Measurements from ENCODE around the gene UHRF1. TPM values are rescaled to one million over a fixed set of nuclear protein-coding genes. Genes with fewer than 3 reads are reported as not detected.

UHRF1 gene
- total and polyA plus RNA-seq, 2 of the 13 experiments (the other 11 are each of a cell fraction or from before 2014, with no cell fraction given): 6.8 to 78.4 TPM

DNA sequence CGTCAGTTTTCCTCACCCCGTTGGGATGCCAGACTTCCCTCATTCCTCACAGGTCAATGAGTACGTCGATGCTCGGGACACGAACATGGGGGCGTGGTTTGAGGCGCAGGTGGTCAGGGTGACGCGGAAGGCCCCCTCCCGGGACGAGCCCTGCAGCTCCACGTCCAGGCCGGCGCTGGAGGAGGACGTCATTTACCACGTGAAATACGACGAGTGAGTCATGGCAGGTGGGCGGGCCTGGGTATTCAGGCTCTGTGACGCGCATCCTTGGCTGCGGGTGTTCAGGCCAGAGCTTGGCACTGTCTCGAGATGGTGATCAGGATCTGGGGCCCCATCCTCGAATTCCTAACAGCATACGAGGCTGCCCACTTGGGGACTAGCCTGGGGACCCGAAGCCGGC, 21.4 kb downstream of the UHRF1 start:
- BruUV-seq (replicated peaks): no TSS peak
- CTCF ChIA-PET (ENCODE audit: low intra/inter-chr PET ratio, low total read pairs): no interaction called here
- POLR2A ChIA-PET: no interaction called here
- Histone ChIP-seq H4K20me1 (ENCODE audit: insufficient read depth, low read length) (no peaks in the 10 kb centered on the region), H3K4me2 (ENCODE audit: low read depth, low read length) (no peak overlapping the region), H2AFZ (ENCODE audit: low read length) (no peak overlapping the region), H3K79me2 (ENCODE audit: insufficient read depth, low read length) (peaks cover 11% of the 10 kb centered on the region), H3K9me3 (ENCODE audit: low read length) (no peaks in the 10 kb centered on the region), H3K4me3 (replicated peaks in 1 of 3; ENCODE audit: insufficient read depth in 1 of 3, low read depth in 2 of 3, low read length in 3 of 3) (no peak overlapping the region), H3K27ac (ENCODE audit: extremely low read length, insufficient read depth, low read length) (no peak overlapping the region), H3K4me1 (ENCODE audit: insufficient read depth, low read length) (no peaks in the 10 kb centered on the region), H3K27me3 (ENCODE audit: control insufficient read depth in 1 of 2, insufficient read depth in 2 of 2, low read length in 2 of 2) (no peaks in the 10 kb centered on the region; a peak in 1 of 5 replicates), H3K9ac (ENCODE audit: insufficient read depth, low read depth, low read length) (no peak overlapping the region), H3K36me3 (replicated peaks in 1 of 2; ENCODE audit: control insufficient read depth in 1 of 2, insufficient read depth in 2 of 2, low read length in 2 of 2) (peaks cover 20 to 60% of the 10 kb centered on the region in 2 experiments)
- WGBS (ENCODE audit: low lambda C conversion rate): 96% methylated on average over 26 of the region's 28 CpGs
- FAIRE-seq: no peak
- DNase-seq (ENCODE audit: low spot score): no peak
- TF ChIP-seq, protein P1, sequence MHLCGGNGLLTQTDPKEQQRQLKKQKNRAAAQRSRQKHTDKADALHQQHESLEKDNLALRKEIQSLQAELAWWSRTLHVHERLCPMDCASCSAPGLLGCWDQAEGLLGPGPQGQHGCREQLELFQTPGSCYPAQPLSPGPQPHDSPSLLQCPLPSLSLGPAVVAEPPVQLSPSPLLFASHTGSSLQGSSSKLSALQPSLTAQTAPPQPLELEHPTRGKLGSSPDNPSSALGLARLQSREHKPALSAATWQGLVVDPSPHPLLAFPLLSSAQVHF (CRISPR knock-in tag; IDR thresholded peaks at IDR 0.05): no peak
- peak; percentile 52 for TF ChIP-seq AGO2 (optimal IDR thresholded peaks at IDR 0.05; ENCODE audit: low read depth, low read length)
- TF ChIP-seq CBX2 (IDR thresholded peaks at IDR 0.05; ENCODE audit: low read depth, low read length): no peak
- TF ChIP-seq CBX2 (CRISPR knock-in tag; IDR thresholded peaks at IDR 0.05; ENCODE audit: low read depth): no peak
- TF ChIP-seq KMT2B (CRISPR knock-in tag; IDR thresholded peaks at IDR 0.05): no peak
- TF ChIP-seq GATA4 (IDR thresholded peaks at IDR 0.05; ENCODE audit: borderline replicate concordance, low read depth): no peak
- intact Hi-C loops (cut with micrococcal nuclease; ENCODE audit: unreplicated experiment) (no loop called here), in situ Hi-C loops (cut with HindIII; ENCODE audit: extremely low pct_ligation_motif_present, low pct_unique_long_range_greater_than_20kb) (no loop called here)
- ATAC-seq: no peak

DNA sequence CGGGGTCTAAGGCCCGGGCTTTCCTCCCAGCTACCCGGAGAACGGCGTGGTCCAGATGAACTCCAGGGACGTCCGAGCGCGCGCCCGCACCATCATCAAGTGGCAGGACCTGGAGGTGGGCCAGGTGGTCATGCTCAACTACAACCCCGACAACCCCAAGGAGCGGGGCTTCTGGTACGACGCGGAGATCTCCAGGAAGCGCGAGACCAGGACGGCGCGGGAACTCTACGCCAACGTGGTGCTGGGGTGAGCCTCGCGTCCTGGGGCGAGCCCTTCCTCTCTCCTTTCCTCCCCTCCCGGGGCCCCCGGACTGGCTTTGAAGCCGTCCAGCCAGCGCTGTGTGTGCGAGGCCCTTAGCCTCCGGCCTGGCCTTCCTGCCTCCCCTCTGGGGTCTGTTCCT, 23.4 kb downstream of the UHRF1 start:
- 98% methylated on average over 32 of the region's 32 CpGs for WGBS (ENCODE audit: low lambda C conversion rate)
- BruUV-seq (replicated peaks): no TSS peak
- TF ChIP-seq ZBTB7B (CRISPR knock-in tag; IDR thresholded peaks at IDR 0.05) (no peak), RBFOX2 (IDR thresholded peaks at IDR 0.05; ENCODE audit: low read depth, low read length) (0 out of 2 replicates have a peak, but pooled peaks have one; percentile 18)
- no peak overlapping the region for H3K9ac ChIP-seq (ENCODE audit: insufficient read depth, low read depth, low read length)
- no peak overlapping the region for H3K27ac ChIP-seq (ENCODE audit: extremely low read length, insufficient read depth, low read length)
- in situ Hi-C loops (cut with HindIII; ENCODE audit: extremely low pct_ligation_motif_present, low pct_unique_long_range_greater_than_20kb): no loop called here
- H3K27me3 ChIP-seq (ENCODE audit: control insufficient read depth in 1 of 2, insufficient read depth in 2 of 2, low read length in 2 of 2): no peaks in the 10 kb centered on the region; a peak in 1 of 5 replicates
- H3K79me2 ChIP-seq (ENCODE audit: insufficient read depth, low read length): peaks cover 2% of the 10 kb centered on the region
- H3K4me1 ChIP-seq (ENCODE audit: insufficient read depth, low read length): no peaks in the 10 kb centered on the region
- peaks cover 20 to 68% of the 10 kb centered on the region in 2 experiments for H3K36me3 ChIP-seq (replicated peaks in 1 of 2; ENCODE audit: control insufficient read depth in 1 of 2, insufficient read depth in 2 of 2, low read length in 2 of 2)
- intact Hi-C loops (cut with micrococcal nuclease; ENCODE audit: unreplicated experiment): no loop called here
- no peak for ATAC-seq
- ChIA-PET CTCF (ENCODE audit: low intra/inter-chr PET ratio, low total read pairs) (no interaction called here), POLR2A (no interaction called here)
- no peak for DNase-seq (ENCODE audit: low spot score)
- H2AFZ ChIP-seq (ENCODE audit: low read length): no peak overlapping the region
- no peak for FAIRE-seq
- no peak overlapping the region for H3K4me2 ChIP-seq (ENCODE audit: low read depth, low read length)
- no peaks in the 10 kb centered on the region for H4K20me1 ChIP-seq (ENCODE audit: insufficient read depth, low read length)
- H3K9me3 ChIP-seq (ENCODE audit: low read length): no peaks in the 10 kb centered on the region
- no peak overlapping the region for H3K4me3 ChIP-seq (replicated peaks in 1 of 3; ENCODE audit: insufficient read depth in 1 of 3, low read depth in 2 of 3, low read length in 3 of 3)
